HG02870 (cell line): Measurements from ENCODE around the gene ROMO1.
"Not testable (repeated sequence)": the region's sequence is repeated elsewhere in the genome, so short reads cannot be mapped to it uniquely, and the experiment has no call there.

Experiments used
- ATAC-seq: cut with Tn5 transposase; IDR thresholded peaks from one replicate; pipeline ENCODE4 v1.9.1; 2021; ENCODE audit warnings: mild to moderate bottlenecking, moderate library complexity; ENCODE audit not compliant: unreplicated experiment

ROMO1 gene

DNA sequence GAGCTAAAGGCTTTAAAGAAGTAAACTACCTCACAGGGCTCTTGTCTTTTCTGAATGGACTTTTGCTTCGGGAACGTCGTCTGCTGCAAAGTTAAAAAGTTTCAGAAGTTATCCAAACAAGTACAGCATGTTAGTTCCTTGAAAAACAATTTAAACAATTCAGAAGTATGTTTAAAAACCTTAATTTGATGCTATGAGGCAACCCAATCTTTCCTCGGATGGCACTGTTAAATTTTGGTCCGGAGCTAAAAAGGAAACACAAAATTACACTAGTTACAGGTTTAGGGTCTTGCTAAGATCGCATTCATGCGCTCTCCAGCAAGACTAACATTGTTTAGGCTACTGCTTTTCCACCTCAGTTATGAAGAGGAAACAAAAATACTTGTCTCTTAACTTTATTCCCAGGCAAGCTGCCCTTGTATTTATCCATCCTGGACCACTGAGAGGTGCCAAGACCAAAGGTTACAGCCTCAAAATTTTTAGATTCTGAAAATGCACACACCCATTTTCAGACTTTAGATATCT lies 30.1 kb downstream of the ROMO1 start:
- ATAC-seq: no peak

DNA sequence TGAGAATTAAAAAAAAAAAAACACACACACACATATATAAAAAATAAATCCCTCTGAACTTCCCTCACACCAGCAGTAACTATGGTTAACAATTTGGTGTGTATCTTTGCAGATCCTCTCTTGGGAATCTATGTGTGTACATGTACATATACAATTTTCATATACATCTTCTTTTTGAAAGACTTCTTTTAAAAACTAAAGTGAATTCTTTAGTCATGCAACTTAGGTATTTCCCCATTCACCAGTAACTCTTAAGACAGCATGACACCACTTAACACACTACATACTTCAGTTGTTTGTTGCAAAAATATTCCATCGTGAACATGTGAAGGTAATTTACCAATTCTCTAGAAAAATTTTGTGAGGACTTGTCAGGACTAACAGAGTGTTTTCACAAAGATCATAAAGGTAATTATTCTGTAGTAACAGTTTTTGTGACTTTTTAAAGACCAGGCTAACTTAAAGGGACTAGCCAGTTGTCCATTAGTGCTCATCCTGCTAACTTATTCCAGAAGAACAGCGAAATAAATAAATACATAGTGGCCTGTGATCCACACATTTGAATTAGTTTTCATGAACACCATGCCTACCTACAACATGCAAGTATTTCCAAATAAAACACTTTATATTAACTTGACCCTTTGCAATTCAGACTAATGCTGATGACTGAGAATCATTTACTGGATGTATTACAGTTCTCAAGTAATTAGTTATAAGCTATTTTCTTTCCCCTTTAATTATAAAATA lies 30.8 kb downstream of the ROMO1 start:
- no peak for ATAC-seq

DNA sequence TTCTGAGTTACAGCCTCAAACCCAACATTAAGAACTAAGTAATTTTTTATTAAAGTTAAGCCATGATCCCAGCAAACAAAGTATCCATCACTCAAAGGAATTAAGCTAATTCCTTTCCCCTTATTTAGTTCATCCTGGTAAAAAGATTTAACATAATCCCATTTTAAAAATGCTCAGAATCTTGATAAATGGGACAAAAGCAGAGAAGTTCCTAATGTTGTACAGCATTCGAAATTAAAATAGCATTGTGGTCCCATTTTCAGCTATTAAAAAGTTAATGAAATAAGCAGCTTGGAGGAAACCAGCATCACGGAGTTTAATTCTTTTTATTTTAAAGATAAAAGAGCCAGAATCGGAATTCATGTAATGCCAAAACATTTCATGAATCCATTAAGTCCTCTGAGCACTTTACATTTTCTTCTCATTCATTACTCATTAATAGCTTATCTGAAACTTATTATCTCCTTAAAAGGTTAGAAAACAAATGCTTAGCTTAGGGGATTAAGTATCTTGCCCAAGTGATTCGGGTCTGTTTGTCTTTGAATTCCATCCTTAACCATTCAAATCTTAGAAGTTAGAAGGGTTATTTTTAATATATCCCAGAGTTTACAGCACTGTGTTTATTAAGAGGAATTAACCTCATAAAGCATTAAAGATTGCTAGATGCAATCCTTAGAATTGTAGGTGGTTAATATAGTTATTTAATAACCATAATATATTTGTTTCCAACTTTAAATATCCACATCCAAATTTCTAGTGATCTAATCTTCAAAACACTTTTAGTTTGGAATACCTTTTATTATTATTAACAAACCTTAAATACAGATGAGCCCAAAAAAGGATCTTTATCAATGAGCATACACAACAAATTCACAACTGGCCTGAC lies 31.6 kb downstream of the ROMO1 start:
- no peak for ATAC-seq

DNA sequence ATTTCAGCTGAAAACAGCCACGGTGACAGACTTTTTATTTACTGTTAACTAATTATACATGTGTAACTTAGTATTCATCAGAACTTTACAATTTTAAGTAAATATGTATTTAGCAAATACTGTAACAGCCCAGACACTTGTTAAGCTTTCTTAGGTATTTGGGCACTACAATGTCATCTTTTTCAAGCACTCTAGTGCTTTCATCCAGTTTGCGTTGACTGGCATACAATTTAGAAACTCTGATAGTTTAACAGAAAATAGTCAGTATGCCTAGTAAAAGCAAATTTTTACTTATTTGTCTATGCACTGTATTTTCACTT lies 32.2 kb downstream of the ROMO1 start:
- no peak for ATAC-seq

DNA sequence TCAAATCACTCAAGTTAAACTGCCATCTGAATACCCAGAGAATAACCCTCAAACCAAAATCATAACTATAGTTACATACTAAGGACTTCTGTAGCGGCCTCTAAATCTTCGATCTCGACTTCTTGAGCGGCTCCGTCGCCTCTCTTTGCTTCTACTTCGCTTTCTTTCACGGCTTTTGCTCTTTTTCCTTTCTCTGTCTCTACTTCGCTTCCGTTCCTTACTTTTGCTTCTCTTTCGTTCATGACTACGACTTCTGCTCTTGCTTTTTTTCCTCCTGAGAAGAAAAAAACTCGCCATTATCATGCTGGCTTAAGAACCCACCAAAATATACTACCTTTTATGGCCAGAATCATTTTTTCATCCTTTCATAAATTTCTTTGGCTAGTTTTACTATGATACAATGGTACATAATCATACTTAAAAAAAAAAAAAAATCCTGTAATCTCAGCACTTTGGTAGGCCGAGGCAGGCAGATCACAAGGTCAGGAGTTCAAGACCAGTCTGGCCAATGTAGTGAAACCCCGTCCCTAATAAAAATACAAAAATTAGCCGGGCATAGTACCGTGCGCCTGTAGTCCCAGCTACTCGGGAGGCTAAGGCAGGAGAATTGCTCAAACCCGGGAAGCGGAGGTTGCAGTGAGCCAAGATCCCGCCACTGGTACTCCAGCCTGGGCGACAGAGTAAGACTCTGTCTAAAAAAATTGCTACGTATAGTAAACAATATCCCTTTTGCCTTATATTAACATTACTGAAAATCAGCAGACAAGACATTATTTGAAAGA lies 32.8 kb downstream of the ROMO1 start:
- ATAC-seq: no peak

DNA sequence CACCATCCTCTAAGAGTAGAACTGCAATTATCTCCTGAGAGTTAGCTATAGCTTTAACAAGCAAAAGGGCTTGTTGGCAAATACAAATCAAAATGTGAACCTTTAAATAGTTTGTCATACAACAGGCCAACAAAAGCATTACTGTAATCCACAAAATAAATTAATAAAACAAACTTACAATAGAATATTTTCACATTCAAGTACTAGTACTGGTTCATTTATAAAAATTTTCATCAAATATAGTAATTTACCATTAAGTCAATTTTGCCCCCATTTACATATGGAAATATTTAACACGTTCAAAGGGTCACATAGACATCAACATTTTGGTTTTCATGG lies 33.4 kb downstream of the ROMO1 start:
- ATAC-seq: no peak

DNA sequence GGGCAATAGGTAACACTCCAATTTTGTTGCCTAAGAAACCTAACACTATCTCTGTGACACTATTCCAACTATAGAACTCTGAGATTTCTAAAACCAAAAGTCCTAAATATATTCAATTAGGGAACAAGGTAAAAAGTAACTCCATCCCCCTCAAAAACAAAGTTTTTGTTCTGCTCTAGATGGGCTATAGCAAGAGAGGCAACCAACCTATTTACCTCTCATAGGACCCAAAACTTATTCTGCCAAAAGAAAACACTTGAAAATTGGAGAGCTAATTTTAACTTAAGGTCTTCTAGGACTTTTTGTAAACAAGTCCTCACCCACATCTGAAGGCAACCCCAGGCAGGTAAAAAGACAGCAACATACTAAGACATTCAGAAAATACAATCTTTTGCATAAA lies 35.2 kb downstream of the ROMO1 start:
- no peak for ATAC-seq

DNA sequence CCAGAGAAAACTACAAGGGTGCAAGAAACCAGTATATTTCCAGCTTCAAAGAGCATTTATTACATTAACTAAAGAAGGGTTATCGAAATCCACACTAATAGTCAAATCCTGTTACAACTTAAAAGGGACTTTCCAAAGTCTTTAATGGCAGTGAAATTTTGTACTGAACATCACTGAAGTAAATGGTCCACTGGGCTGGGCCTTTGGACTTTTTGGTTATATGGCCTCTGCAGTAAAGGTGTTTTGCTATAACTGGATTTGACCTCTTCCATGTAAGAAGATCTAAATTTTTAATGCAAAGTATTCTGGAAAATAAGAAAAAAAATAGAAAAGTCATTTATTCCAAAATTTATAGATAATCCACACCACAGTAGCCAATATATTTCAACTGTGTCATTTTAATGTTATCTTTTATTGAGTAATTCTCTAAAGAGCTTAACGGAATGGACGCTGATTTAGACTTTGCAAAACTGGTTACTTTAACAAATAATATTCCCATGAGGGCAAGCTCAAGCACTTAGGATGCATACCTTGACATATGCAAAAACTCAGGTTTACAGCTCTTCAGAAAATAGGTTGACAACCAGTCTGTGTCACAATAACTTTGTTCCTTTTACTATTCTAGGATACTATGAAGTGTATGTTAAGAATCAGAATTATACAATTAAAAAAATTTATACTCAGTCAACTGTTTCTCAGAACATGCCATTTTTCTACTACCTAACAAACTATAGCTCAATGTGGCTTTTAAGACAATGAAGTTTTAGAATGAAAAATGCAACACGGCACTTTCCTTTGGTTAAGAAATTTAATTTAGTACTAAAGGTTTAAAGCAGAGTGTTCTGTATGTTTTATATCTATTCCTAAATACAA lies 35.8 kb downstream of the ROMO1 start:
- no peak for ATAC-seq

DNA sequence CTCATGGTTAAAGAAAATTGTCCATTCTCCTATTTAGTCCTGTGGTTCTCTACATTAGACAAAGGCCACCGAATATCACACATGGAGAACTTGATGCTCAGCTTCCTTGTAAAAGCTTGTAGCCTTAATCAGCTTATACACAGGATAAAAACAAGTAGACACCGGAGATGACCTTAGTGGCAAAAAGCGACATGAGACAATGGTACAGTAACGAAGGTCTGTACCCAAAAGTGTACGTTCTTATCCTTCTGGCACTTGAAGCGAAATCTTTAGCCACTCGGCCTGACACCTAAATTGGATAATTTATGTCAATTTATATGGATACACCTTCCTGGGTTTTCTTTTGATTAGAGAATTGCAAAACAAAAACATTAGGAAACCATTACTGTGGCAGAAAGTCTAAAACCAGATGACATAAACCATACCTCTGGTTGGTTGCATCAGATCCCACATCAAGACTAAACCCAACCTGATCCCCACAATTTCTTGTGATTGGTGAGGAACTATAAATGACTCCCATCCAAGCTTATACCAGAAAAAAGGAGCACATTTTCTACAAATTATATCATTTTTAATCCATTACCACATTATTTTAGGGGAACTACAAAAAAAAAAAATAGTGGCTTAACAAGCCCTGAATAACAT lies 36.7 kb downstream of the ROMO1 start:
- no peak for ATAC-seq

DNA sequence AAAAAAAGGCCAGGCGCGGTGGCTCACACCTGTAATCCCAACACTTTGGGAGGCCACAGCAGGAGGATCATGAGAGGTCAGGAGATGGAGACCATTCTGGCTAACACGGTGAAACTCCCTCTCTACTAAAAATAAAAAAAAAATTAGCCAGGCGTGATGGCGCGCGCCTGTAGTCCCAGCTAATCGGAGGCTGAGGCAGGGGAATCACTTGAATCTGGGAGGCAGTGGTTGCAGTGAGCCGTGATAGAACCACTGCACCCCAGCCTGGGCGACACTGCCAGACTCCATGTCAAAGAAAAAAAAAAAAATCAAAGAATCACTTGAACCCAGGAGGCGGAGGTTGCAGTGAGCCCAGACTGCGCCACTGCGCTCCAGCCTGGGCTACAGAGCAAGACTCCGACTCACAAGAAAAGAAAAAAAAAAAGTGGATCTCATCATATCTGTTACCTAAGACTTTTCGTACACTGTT lies 38.7 kb downstream of the ROMO1 start:
- no peak for ATAC-seq

DNA sequence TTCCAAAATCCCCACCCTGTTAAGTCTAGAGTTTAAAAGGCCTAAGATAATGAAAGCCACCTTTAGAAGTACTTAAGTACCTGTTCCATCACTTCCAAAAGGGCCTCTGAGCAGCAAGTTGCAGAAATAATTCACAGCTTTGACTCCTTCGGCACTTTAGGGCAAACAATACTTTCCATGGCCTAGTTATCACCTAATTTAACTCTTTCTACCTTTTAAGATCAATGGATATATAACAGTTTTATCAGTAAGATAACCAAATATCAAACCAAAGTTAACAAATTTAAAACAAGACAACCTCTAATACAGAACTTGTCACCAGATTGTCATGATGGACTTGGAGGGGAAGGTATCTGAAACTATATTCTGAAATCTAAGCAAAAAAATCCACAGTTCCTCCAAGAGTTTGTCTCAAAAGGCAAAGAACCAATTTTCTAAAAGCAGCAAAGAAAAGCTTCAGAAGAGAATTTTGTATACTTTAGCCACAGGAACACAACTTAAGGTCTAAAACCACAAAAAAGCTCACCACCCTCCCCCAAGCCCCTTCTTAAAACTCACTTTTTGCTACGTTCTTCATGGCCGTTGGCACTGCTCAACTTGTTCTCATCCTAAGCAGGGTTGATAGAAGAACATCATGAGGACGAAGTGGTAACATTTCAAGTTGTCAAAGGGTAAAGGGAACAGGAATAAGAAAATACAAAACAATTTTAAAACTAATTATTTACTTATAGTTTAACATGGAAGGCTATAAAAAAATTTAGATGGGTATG lies 39.4 kb downstream of the ROMO1 start:
- no peak for ATAC-seq

DNA sequence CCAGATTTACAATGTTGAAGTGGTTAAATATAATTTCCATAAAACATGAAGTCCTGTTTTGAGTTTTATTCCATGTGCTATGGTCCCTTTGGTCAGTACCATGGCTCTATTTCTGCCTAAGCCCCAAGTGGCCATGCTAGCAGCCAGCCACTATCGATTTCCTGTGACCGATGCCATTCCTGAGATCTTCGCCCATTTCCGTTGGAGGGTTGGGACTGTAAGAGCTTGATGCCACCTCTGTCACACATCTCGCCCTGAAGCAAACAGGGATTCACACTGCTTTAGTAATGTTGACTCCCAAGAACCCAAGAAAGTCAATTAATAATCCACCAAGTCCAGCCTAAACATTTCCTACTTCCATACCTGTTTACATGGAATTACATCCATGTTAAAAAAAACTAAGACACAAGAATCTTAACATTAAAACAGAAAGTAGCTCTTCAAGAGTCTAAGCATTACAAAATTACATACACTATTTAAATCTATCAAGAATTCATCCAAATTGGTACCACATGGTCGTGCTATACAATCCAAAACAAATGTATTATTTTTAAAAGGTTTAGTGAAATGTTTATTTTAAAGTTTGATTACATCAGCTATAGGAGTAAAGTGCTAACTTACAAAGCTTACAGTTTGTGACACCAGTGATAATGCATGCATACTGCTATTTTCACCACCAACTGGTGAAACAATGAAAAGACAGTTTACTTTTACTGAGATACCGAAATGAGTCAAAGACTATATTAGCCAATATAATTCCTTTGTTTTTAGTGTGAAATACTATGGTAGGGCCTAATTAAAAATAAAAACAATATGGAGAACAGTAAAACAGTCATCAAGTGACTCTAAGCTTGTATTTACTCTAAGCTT lies 40.3 kb downstream of the ROMO1 start:
- ATAC-seq: no peak

DNA sequence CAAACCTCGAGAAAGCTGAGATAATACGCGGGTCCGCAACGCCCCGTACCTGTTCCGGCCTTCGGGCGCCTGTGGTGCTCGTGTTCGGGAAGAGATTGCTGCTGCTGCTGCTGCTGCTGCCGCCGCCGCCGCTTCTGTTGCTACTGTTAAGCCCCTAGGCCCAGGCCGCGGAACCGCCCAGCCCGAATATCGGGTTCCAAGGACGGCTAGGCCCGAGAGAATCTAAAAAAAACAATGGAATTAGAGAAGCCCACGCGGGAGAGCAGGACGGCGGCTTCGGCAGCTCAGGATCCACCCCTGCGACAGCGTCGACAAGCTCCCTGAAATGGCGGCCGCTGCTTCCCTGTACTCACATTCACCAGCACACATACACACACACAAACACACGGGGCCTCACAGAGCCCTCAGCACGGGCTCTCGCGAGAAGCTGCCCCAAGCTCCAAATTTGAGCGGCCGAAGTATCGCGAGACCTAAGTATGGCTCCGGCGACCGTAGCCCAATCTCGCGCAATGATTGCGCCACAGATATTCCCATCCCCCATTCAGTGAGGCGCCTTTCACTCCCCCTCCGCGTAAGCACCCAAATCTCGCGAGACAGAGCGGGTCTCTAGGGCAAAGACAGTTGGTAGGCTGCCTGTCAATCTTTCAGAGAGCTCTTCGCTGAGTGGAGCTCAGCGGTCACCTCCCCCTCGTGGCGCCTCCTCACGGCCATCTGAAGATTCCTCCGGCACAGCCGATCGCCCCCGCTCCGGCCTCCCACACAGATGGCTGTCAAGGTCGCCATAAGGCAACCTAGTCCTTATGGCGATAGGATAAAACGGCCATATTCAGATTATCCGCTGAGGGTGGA lies 42.9 kb downstream of the ROMO1 start, which contains the start of gene RBM39:
RBM39 (minus strand) TSS at position 369 of the 849 bp plus-strand sequence. CDS start 1,386 bp downstream, outside the sequence.
- peak; percentile 81 for ATAC-seq

DNA sequence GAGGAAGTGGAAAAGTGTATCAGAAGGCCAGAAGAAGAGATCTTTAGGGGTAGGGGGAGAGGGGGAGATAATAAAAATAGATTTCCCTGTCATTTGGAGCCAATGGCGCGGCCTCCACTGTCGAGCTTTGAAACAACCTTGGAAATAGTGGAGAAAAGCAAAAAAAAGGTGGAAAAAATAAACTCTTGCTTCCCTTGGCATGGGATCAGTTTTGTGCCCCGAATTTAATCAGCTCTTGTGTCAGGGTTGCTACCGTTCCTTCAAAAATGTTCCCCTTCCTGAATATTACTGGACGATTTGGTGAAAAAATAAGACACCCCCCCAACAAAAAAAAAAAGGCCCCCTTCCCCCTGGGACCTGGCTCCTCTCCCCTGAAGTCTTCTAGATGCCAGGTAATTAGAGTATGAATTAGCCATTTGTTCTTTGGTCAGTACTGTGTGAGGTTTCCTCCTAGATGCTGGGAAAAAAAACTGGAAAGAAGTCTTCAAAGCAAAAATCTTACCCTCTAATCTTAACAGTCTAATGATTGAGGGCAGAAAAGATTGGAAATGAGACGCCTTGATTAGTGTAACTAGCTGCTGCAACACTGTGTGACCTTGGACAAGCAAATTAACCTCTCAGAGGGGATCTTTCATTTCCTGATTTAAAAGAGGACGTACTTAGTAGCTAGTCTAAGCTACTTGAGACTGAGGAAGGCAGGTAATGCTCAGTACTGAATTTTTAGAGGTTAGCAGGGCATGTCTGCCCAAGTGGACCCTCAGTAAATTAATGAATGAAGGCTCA lies 43.7 kb downstream of the ROMO1 start:
- peak; percentile 24 for ATAC-seq

DNA sequence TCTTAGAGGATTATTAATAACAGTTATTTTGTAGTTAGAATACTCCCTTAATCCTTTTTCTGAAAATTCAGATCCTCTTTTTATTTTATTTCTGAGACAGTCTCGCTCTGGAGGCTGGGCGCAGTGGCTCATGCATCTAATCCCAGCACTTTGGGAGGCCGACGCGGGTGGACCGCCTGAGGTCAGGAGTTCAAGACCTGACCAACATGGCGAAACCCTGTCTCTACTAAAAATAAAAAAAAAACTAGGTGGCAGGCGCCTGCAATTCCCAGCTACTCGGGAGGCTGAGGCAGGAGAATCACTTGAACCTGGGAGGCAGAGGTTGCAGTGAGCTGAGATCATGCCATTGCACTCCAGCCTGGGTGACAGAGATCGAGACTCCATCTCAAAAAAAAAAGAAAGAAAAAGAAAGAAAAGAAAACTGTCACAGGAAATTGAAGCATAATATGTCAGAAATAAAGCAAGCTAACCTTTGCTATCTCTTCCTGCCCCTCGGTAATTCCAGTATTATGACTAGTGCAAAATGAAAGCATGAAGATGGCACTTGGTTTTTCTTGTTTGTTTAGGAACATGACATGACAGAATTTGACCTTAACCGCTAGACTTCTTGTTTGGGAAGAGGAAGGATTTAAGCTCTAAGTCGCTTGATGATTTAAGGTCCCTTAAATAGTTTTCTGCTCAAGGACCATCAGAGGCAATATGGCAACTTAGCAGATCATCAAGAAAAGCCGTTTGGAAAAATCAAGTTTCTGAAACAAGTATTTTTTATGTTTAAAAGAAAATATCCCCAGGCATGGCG lies 44.7 kb downstream of the ROMO1 start:
- ATAC-seq: no peak

DNA sequence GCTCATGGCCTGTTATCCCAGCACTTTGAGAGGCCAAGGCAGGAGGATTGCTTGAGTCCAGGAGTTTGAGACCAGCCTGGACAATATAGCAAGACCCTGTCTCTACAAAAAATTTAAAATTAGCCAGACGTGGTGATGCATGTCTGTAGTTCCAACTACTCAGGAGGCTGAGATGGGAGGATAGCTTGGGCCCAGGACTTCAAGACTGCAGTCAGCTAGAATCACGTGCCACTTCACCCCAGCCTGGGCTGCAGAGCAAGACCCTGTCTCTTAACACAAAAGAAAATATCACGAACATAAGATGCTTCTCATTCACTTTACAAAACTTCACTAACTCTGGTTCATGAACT lies 45.3 kb downstream of the ROMO1 start:
- ATAC-seq: not testable (repeated sequence)
